Gastroesophageal sphincter (tissue), 4 donors: ENCODE measurements around the gene NLRP12. TPM values are rescaled to one million over a fixed set of nuclear protein-coding genes. Genes with fewer than 3 reads are reported as not detected.

Experiments
- ATAC-seq: fragments of 150-250 bp; one replicate; pipeline ENCODE4 v1.9.1; 2016; ENCODE audit warnings: mild to moderate bottlenecking, moderate library complexity
- H3K27ac ChIP-seq, 4 donors: fragments of 200-600 bp; sonication (generic) in 3 of 4; 1 replicate in 3 of 4; 2 replicates in 1 of 4; pipeline ENCODE4 v1.5.1; 2016 to 2019
- H3K27me3 ChIP-seq: fragments of 200-600 bp; sonication (generic); one replicate; pipeline ENCODE4 v1.5.1; 2019
- H3K36me3 ChIP-seq, 2 donors: fragments of 200-600 bp; sonication (generic); one replicate each; pipeline ENCODE4 v1.5.1; 2019; ENCODE audit warnings: control low read depth in 1 of 2
- H3K4me1 ChIP-seq, 3 donors: fragments of 200-600 bp; sonication (generic); 1 replicate in 2 of 3; 2 replicates in 1 of 3; pipeline ENCODE4 v1.5.1; 2016 to 2019; ENCODE audit warnings: control low read depth in 2 of 3
- H3K4me3 ChIP-seq, 2 donors: fragments of 200-600 bp; sonication (generic); one replicate each; pipeline ENCODE4 v1.5.1; 2019; ENCODE audit warnings: mild to moderate bottlenecking in 1 of 2, moderate library complexity in 1 of 2
- H3K9me3 ChIP-seq, 3 donors: fragments of 200-600 bp; sonication (generic); one replicate each; pipeline ENCODE4 v1.5.1; 2017 to 2019; ENCODE audit warnings: control low read depth in 2 of 3
- CTCF ChIP-seq, 4 experiments: fragments of 200-600 bp in 2 of 4; fragments of 450-650 bp in 2 of 4; sonication (generic) in 1 of 4; IDR thresholded peaks; one replicate each; pipeline ENCODE4 v1.5.1; 2017 to 2019; ENCODE audit warnings: antibody characterized with exemption in 4 of 4, mild to moderate bottlenecking in 2 of 4, moderate library complexity in 2 of 4
- EP300 ChIP-seq: sonication (generic); formaldehyde crosslinking; IDR thresholded peaks from one replicate; pipeline ENCODE4 v1.6.1; 2017; ENCODE audit warnings: antibody characterized with exemption, mild to moderate bottlenecking
- POLR2A ChIP-seq, 2 donors: fragments of 450-650 bp; IDR thresholded peaks; one replicate each; pipeline ENCODE4 v1.6.1; 2017; ENCODE audit warnings: antibody characterized with exemption in 2 of 2, mild to moderate bottlenecking in 2 of 2, moderate library complexity in 1 of 2
- POLR2AphosphoS5 ChIP-seq: sonication (generic); formaldehyde crosslinking; IDR thresholded peaks from one replicate; pipeline ENCODE4 v1.6.1; 2017; ENCODE audit warnings: antibody characterized with exemption
- WGBS, 2 donors: methylation state at CpG; one replicate each; pipeline ENCODE4 v1.1.5; 2018; ENCODE audit warnings: low coverage in 1 of 2; 5-methylcytosine and 5-hydroxymethylcytosine counted together
- total RNA-seq, 4 donors: library from RNA; depleted of rRNA; stranded (reverse); fragments of >200 nt; gene quantifications; one replicate each; pipeline ENCODE4 v1.1.0, GENCODE V29; 2016

The NLRP12 gene
- total RNA-seq, 4 donors from 2014 or later, result 0.23 to 1.1 (median 0.28) TPM

- peak overlapping the region; percentile 51 to 99 for H3K4me3 ChIP-seq
- TF ChIP-seq POLR2AphosphoS5 (peak; percentile 80), CTCF (IDR thresholded peaks at IDR 0.05) (peak in 3 of 4 experiments; percentile 49 to 84 (median 65)), POLR2A (IDR thresholded peaks at IDR 0.05) (peak; percentile 47 to 58), EP300 (peak; percentile 37)
- peak overlapping the region; percentile 70 to 98 (median 96) for H3K27ac ChIP-seq
- H3K27me3 ChIP-seq, result no peaks in the 10 kb centered on the region
- no CpG with 5 or more reads among the region's 75 CpGs for WGBS, 2 donors
- H3K36me3 ChIP-seq, result peaks cover 0 to 37% of the 10 kb centered on the region in 2 donors
- no peaks in the 10 kb centered on the region for H3K9me3 ChIP-seq
- peak; percentile 73 for ATAC-seq
- peaks cover 0 to 73% (median 54%) of the 10 kb centered on the region in 3 donors for H3K4me1 ChIP-seq
Measured at GRCh38 chr19:53868892-53869804, 45.0 kb upstream of the NLRP12 start.

GRCh38 chr19:53868091-53868891 lies 44.2 kb upstream of the NLRP12 start:
- Histone ChIP-seq H3K36me3 (peaks cover 0 to 29% of the 10 kb centered on the region in 2 donors), H3K27me3 (no peaks in the 10 kb centered on the region), H3K4me3 (peak overlapping the region; percentile 51 to 99), H3K9me3 (no peaks in the 10 kb centered on the region), H3K4me1 (peaks cover 0 to 64% (median 46%) of the 10 kb centered on the region in 3 donors), H3K27ac (peak overlapping the region; percentile 70 to 98 (median 96))
- peak; percentile 10 for ATAC-seq
- WGBS, 2 donors, result 0 to 1% methylated on average over 3 to 10 of the region's 37 CpGs
- TF ChIP-seq POLR2A (IDR thresholded peaks at IDR 0.05) (no peak), POLR2AphosphoS5 (no peak), EP300 (no peak), CTCF (IDR thresholded peaks at IDR 0.05) (no peak)

- peaks cover 0 to 56% (median 40%) of the 10 kb centered on the region in 3 donors for H3K4me1 ChIP-seq
Measured at GRCh38 chr19:53867225-53868090, 43.3 kb upstream of the NLRP12 start, which contains the start of gene MYADM. Gene MYADM, plus strand, starts transcription at chr19:53867883. Its CDS starts 5,647 bp downstream, at chr19:53873530.

More at GRCh38 chr19:53867225-53868090, 43.3 kb upstream of the NLRP12 start, which contains the start of gene MYADM:
- peak within 1 kb of the TSS; percentile 51 to 99 for H3K4me3 ChIP-seq
- peak; percentile 85 for ATAC-seq
- peak within 1 kb of the TSS; percentile 81 to 98 (median 96) for H3K27ac ChIP-seq
- TF ChIP-seq CTCF (IDR thresholded peaks at IDR 0.05) (no peak), POLR2AphosphoS5 (peak; percentile 95), POLR2A (IDR thresholded peaks at IDR 0.05) (peak; percentile 87 to 89), EP300 (no peak)
- H3K27me3 ChIP-seq, result no peaks in the 10 kb centered on the region
- WGBS, 2 donors, result 2% methylated on average over 14 of the region's 37 CpGs; no CpG with 5 or more reads in 1 of the 2 donors
- H3K9me3 ChIP-seq, result no peaks in the 10 kb centered on the region
- peaks cover 0 to 21% of the 10 kb centered on the region in 2 donors for H3K36me3 ChIP-seq
